ENCODE results near the gene TOMM22. TPM values are rescaled to one million over a fixed set of nuclear protein-coding genes. Genes with fewer than 3 reads are reported as not detected.

Gene TOMM22
- total RNA-seq, 1 experiment from 2014 or later = 105 TPM

DNA sequence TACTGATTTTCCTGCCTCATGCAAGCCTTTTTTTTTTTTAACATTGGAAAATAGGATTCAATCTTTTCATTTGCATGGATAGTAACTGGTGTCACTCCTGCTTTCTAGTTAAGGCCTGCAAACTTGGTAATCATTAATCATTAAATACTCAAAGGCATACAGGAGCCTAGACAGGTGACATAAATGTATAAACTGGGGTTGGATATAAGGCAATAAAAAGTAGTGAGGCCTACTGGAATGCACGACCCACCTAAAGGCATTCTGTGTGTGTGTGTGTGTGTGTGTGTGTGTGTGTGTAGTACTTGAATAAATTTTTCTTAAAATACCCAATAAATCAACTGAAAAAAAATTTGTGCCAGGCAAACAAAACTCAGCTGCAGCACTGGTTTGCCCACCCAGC lies 7.9 kb downstream of the TOMM22 start:
- CTCF ChIA-PET = interaction anchor here (0.6 to 0.7 kb wide), 2 partner anchors 22 to 614 kb away, joined by 3 to 4 read pairs; no protein-coding TSS in a partner anchor
- no peaks in the 10 kb centered on the region for H3K27me3 Mint-ChIP-seq (ENCODE audit: unreplicated experiment)
- BruUV-seq (replicated peaks) = no TSS peak
- peaks cover 77% of the 10 kb centered on the region for H3K36me3 Mint-ChIP-seq (ENCODE audit: insufficient read depth, unreplicated experiment)
- no peaks in the 10 kb centered on the region for H3K9me3 Mint-ChIP-seq (ENCODE audit: low read depth, unreplicated experiment)
- H3K4me3 Mint-ChIP-seq (ENCODE audit: low read depth, unreplicated experiment) = no peak overlapping the region
- DNase-seq = no peak
- intact Hi-C loops (cut with micrococcal nuclease; ENCODE audit: unreplicated experiment) = loop anchor here (5.0 kb wide), 1 partner anchor 272 kb away; no protein-coding TSS in a partner anchor
- H3K27ac Mint-ChIP-seq (ENCODE audit: unreplicated experiment) = no peak overlapping the region
- peaks cover 19% of the 10 kb centered on the region for H3K4me1 Mint-ChIP-seq (ENCODE audit: low read depth, unreplicated experiment)
- TF ChIP-seq, protein P1, sequence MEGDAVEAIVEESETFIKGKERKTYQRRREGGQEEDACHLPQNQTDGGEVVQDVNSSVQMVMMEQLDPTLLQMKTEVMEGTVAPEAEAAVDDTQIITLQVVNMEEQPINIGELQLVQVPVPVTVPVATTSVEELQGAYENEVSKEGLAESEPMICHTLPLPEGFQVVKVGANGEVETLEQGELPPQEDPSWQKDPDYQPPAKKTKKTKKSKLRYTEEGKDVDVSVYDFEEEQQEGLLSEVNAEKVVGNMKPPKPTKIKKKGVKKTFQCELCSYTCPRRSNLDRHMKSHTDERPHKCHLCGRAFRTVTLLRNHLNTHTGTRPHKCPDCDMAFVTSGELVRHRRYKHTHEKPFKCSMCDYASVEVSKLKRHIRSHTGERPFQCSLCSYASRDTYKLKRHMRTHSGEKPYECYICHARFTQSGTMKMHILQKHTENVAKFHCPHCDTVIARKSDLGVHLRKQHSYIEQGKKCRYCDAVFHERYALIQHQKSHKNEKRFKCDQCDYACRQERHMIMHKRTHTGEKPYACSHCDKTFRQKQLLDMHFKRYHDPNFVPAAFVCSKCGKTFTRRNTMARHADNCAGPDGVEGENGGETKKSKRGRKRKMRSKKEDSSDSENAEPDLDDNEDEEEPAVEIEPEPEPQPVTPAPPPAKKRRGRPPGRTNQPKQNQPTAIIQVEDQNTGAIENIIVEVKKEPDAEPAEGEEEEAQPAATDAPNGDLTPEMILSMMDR (IDR thresholded peaks at IDR 0.05; ENCODE audit: unreplicated experiment) = no peak

- no TSS peak for BruUV-seq (replicated peaks)
- Mint-ChIP-seq H3K4me1 (ENCODE audit: low read depth, unreplicated experiment) (peaks cover 49% of the 10 kb centered on the region), H3K4me3 (ENCODE audit: low read depth, unreplicated experiment) (peak overlapping the region; percentile 9), H3K27ac (ENCODE audit: unreplicated experiment) (peak overlapping the region; percentile 85), H3K9me3 (ENCODE audit: low read depth, unreplicated experiment) (no peaks in the 10 kb centered on the region), H3K36me3 (ENCODE audit: insufficient read depth, unreplicated experiment) (peaks cover 72% of the 10 kb centered on the region), H3K27me3 (ENCODE audit: unreplicated experiment) (no peaks in the 10 kb centered on the region)
- intact Hi-C loops (cut with micrococcal nuclease; ENCODE audit: unreplicated experiment) = loop anchor here (2.0 kb wide), 1 partner anchor 13 kb away; the partner anchor contains the start of gene TOMM22
- TF ChIP-seq, protein P1 (IDR thresholded peaks at IDR 0.05; ENCODE audit: unreplicated experiment) = no peak
- no peak for DNase-seq
- CTCF ChIA-PET = interaction anchor here (0.6 to 1.2 kb wide), 3 partner anchors 12 to 24 kb away, joined by 3 to 5 read pairs (median 3); partner anchors contain the start of gene TOMM22
These were observed 12.3 kb downstream of the TOMM22 start for GRCh38 chr22:38694049-38694448.

GRCh38 chr22:38694940-38695339 lies 13.2 kb downstream of the TOMM22 start:
- CTCF ChIA-PET = interaction anchor here (0.5 to 1.2 kb wide), 5 partner anchors 11 to 40 kb away, joined by 4 to 17 read pairs (median 5); partner anchors contain the start of genes CBY1, GTPBP1 and TOMM22
- peak overlapping the region; percentile 85 for H3K27ac Mint-ChIP-seq (ENCODE audit: unreplicated experiment)
- no peak for DNase-seq
- no peaks in the 10 kb centered on the region for H3K27me3 Mint-ChIP-seq (ENCODE audit: unreplicated experiment)
- H3K9me3 Mint-ChIP-seq (ENCODE audit: low read depth, unreplicated experiment) = no peaks in the 10 kb centered on the region
- H3K4me1 Mint-ChIP-seq (ENCODE audit: low read depth, unreplicated experiment) = peaks cover 49% of the 10 kb centered on the region
- TF ChIP-seq, protein P1 (IDR thresholded peaks at IDR 0.05; ENCODE audit: unreplicated experiment) = no peak
- no TSS peak for BruUV-seq (replicated peaks)
- intact Hi-C loops (cut with micrococcal nuclease; ENCODE audit: unreplicated experiment) = loop anchor here (2.0 kb wide), 1 partner anchor 14 kb away; the partner anchor contains the start of gene TOMM22
- H3K4me3 Mint-ChIP-seq (ENCODE audit: low read depth, unreplicated experiment) = peak overlapping the region; percentile 9
- peaks cover 71% of the 10 kb centered on the region for H3K36me3 Mint-ChIP-seq (ENCODE audit: insufficient read depth, unreplicated experiment)

DNA sequence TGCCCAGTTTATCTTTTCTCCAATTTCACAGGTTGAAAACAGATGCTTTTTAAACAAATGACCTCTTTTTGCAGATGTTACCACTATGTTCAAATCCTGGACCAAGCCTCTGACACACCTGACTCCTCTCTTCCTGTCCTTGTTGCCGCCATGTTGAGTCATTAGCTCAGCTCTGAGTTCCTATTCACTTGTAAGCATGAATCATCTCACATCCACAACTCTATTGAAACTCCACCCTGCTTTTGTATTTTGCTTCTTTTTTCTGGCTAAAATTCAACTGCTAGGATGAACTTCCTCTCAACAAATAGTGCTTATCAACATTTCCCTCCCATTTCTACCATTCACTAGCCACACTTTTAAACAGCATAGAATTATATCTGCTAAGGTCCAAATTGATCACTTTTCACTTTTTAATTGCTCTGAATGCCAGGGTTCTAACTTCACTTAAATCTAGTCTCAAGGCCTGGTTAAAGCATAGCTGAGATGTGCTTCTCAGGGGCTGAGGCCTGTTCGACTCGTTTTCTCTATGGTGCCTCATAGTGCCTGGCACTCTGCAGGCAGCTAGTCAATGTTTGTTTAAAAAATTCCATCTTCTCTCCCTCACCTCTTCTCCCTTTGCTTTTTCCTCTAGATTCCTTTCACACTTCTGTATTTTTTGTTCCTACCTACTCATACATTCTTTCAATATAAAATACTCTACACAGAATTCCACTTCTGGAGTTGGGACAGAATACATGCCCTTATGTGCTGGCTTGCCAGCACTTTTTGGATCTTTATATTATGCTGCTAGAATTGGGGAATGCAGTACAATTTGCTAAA lies 15.1 kb downstream of the TOMM22 start:
- peaks cover 81% of the 10 kb centered on the region for H3K36me3 Mint-ChIP-seq (ENCODE audit: insufficient read depth, unreplicated experiment)
- H3K4me1 Mint-ChIP-seq (ENCODE audit: low read depth, unreplicated experiment) = peaks cover 49% of the 10 kb centered on the region
- H3K27me3 Mint-ChIP-seq (ENCODE audit: unreplicated experiment) = no peaks in the 10 kb centered on the region
- peak overlapping the region; percentile 98 for H3K27ac Mint-ChIP-seq (ENCODE audit: unreplicated experiment)
- H3K9me3 Mint-ChIP-seq (ENCODE audit: low read depth, unreplicated experiment) = no peaks in the 10 kb centered on the region
- TF ChIP-seq, protein P1 (IDR thresholded peaks at IDR 0.05; ENCODE audit: unreplicated experiment) = no peak
- BruUV-seq (replicated peaks) = no TSS peak
- DNase-seq = peak; percentile 41
- peak overlapping the region; percentile 76 for H3K4me3 Mint-ChIP-seq (ENCODE audit: low read depth, unreplicated experiment)
- CTCF ChIA-PET = interaction anchor here (0.7 to 1.4 kb wide), 4 partner anchors 8 to 544 kb away, joined by 3 to 7 read pairs (median 4); partner anchors contain the start of genes GTPBP1 and TOMM22
- intact Hi-C loops (cut with micrococcal nuclease; ENCODE audit: unreplicated experiment) = no loop called here

Data from Calu3 (cell line).